CD14-positive monocyte (primary cell): Measurements from ENCODE around the gene MIDN. TPM values are rescaled to one million over a fixed set of nuclear protein-coding genes. Genes with fewer than 3 reads are reported as not detected.

Experiments
- DNase-seq, 3 donors: peaks; one replicate each; pipeline ENCODE4 v3.0.0-alpha.2; 2011 to 2022
- H2AFZ ChIP-seq: 2 replicates; pipeline ENCODE4 v1.6.0; 2012; ENCODE audit warnings: mild to moderate bottlenecking, low read depth, low read length, inconsistent platforms; ENCODE audit not compliant: insufficient read depth, poor library complexity, severe bottlenecking
- H3K27ac ChIP-seq, 2 donors: 1 replicate in 1 of 2; 2 replicates in 1 of 2; pipeline ENCODE4 v1.5.1; 2012 to 2013; ENCODE audit warnings: low read length in 2 of 2, control low read depth in 1 of 2, inconsistent platforms in 1 of 2, low read depth in 1 of 2, mild to moderate bottlenecking in 1 of 2
- H3K27me3 ChIP-seq, 2 donors: one replicate each; pipeline versions ENCODE4 v1.6.0 to v1.6.1; 2011 to 2013; ENCODE audit warnings: low read length in 2 of 2; ENCODE audit not compliant: control insufficient read depth in 2 of 2, insufficient read depth in 2 of 2
- H3K36me3 ChIP-seq, 2 donors: replicated peaks in 1 of 2; 1 replicate in 1 of 2; 2 replicates in 1 of 2; pipeline versions ENCODE4 v1.5.1 to v1.6.1; 2012 to 2013; ENCODE audit warnings: low read length in 2 of 2, control low read depth in 1 of 2, inconsistent platforms in 1 of 2, mild to moderate bottlenecking in 1 of 2; ENCODE audit not compliant: insufficient read depth in 2 of 2, control insufficient read depth in 1 of 2
- H3K4me1 ChIP-seq, 2 donors: 1 replicate in 1 of 2; 2 replicates in 1 of 2; pipeline versions ENCODE4 v1.5.1 to v1.6.1; 2012 to 2013; ENCODE audit warnings: low read length in 2 of 2, control low read depth in 1 of 2, inconsistent platforms in 1 of 2, mild to moderate bottlenecking in 1 of 2, moderate library complexity in 1 of 2; ENCODE audit not compliant: insufficient read depth in 2 of 2, control insufficient read depth in 1 of 2
- H3K4me2 ChIP-seq: replicated peaks from 2 replicates; pipeline ENCODE3; 2012; ENCODE audit warnings: low read length, moderate library complexity, mild to moderate bottlenecking; ENCODE audit not compliant: poor library complexity, severe bottlenecking; ENCODE audit errors: extremely low read depth
- H3K4me3 ChIP-seq, 3 experiments: fragments of 200-600 bp in 1 of 3; sonication (generic) in 1 of 3; replicated peaks in 1 of 3; 1 replicate in 2 of 3; 2 replicates in 1 of 3; pipeline ENCODE4 v1.5.1; 2011 to 2013; ENCODE audit warnings: low read length in 3 of 3, mild to moderate bottlenecking in 3 of 3, control low read depth in 2 of 3, low read depth in 2 of 3, inconsistent platforms in 1 of 3, moderate library complexity in 1 of 3
- H3K79me2 ChIP-seq: 2 replicates; pipeline ENCODE4 v1.6.0; 2012; ENCODE audit warnings: mild to moderate bottlenecking, control low read depth, inconsistent platforms, low read length, moderate library complexity; ENCODE audit not compliant: insufficient read depth
- H3K9ac ChIP-seq: 2 replicates; pipeline ENCODE4 v1.6.0; 2017; ENCODE audit warnings: low read length, mild to moderate bottlenecking; ENCODE audit not compliant: insufficient read depth, poor library complexity, severe bottlenecking
- H3K9me3 ChIP-seq, 2 donors: replicated peaks in 1 of 2; 1 replicate in 1 of 2; 2 replicates in 1 of 2; pipeline versions ENCODE4 v1.5.1 to v1.6.1; 2012 to 2013; ENCODE audit warnings: low read length in 2 of 2, control low read depth in 1 of 2; ENCODE audit not compliant: control insufficient read depth in 1 of 2, insufficient read depth in 1 of 2
- H4K20me1 ChIP-seq: 2 replicates; pipeline ENCODE4 v1.6.0; 2012; ENCODE audit warnings: mild to moderate bottlenecking, low read length, control low read depth, moderate library complexity; ENCODE audit not compliant: insufficient read depth
- H3K27ac Mint-ChIP-seq, 7 donors: one replicate each; pipeline ENCODE4 v1.8.0; 2020; ENCODE audit warnings: mild to moderate bottlenecking in 7 of 7, mixed read lengths in 7 of 7, moderate library complexity in 6 of 7, inconsistent platforms in 2 of 7
- H3K27me3 Mint-ChIP-seq, 3 donors: one replicate each; pipeline ENCODE4 v1.8.0; 2021 to 2022; ENCODE audit warnings: low read depth in 3 of 3, mild to moderate bottlenecking in 3 of 3, mixed read lengths in 3 of 3, moderate library complexity in 3 of 3, inconsistent platforms in 1 of 3
- H3K36me3 Mint-ChIP-seq, 2 donors: one replicate each; pipeline ENCODE4 v1.8.0; 2020; ENCODE audit warnings: mixed read lengths in 2 of 2, inconsistent platforms in 1 of 2, mild to moderate bottlenecking in 1 of 2
- H3K4me1 Mint-ChIP-seq: one replicate; pipeline ENCODE4 v1.8.0; 2020; ENCODE audit warnings: mild to moderate bottlenecking, mixed read lengths
- H3K4me3 Mint-ChIP-seq, 2 donors: one replicate each; pipeline ENCODE4 v1.8.0; 2020; ENCODE audit warnings: mild to moderate bottlenecking in 2 of 2, mixed read lengths in 2 of 2, moderate library complexity in 1 of 2
- H3K9me3 Mint-ChIP-seq, 7 donors: one replicate each; pipeline ENCODE4 v1.8.0; 2020 to 2022; ENCODE audit warnings: mixed read lengths in 7 of 7, mild to moderate bottlenecking in 6 of 7, moderate library complexity in 6 of 7, inconsistent platforms in 2 of 7
- CTCF ChIP-seq: fragments of 200-600 bp; IDR thresholded peaks from one replicate; pipeline ENCODE4 v1.8.0; 2022; ENCODE audit warnings: antibody characterized with exemption, mild to moderate bottlenecking
- WGBS: methylation state at CpG from one replicate; pipeline ENCODE4 v1.1.5; 2013; ENCODE audit warnings: missing lambda C conversion rate; ENCODE audit not compliant: insufficient coverage; 5-methylcytosine and 5-hydroxymethylcytosine counted together
- intact Hi-C, 2 donors: fragments of 100-400 bp; cut with micrococcal nuclease; formaldehyde crosslinking; loops; one replicate each; pipeline versions ENCODE4 v1.15.0 to v1.15.1; 2023
- polyA plus RNA-seq, 3 donors: library from polyadenylated mRNA; depleted of rRNA in 1 of 3; unstranded in 2 of 3; stranded (reverse) in 1 of 3; fragments of 300-500 nt in 2 of 3; fragments of >200 nt in 1 of 3; fragmentation: Illumina TruSeq in 2 of 3; gene quantifications; 1 replicate in 2 of 3; 2 replicates in 1 of 3; pipeline ENCODE4 v1.2.3, GENCODE V29; 2012 to 2021

The MIDN gene
- polyA plus RNA-seq, 3 donors, result 5.6 to 301 (median 11.0) TPM

DNA sequence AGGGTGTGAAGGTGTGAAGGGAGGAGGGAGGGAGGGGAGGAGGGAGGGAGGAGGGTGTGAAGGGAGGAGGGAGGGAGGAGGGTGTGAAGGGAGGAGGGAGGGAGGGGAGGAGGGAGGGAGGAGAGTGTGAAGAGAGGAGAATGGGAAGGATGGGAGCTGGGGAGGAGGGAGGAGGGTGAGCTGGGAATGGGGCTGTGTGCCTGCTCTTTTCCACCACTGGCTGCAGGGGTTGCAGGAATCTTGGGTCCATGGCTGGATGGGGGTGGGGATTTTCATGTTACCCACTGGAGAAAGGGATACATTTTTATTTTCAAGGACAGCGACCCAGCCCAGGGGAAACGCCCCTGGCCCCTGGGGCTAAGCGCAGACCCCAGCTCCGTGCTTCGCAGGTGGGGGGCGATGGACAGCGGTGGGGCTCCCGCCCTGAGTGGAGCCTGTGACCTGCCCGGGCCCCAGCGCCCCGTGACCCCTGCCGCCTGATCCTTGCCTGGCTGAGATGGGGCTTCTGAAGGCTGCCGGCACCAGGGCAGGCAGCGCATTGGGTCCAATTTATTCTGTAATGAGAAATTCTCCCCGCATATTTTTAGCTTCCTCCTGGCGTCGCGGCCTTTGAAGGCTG lies 34.3 kb downstream of the MIDN start:
- H3K4me3 ChIP-seq, result no peak overlapping the region
- no peaks in the 10 kb centered on the region for H3K79me2 ChIP-seq
- H3K9me3 ChIP-seq, result peaks cover 0 to 10% of the 10 kb centered on the region in 2 donors
- no peak overlapping the region for H3K27ac Mint-ChIP-seq
- no peaks in the 10 kb centered on the region for H3K4me1 ChIP-seq
- H3K27ac ChIP-seq, result no peak overlapping the region
- H2AFZ ChIP-seq, result no peak overlapping the region
- 81% methylated on average over 18 of the region's 18 CpGs for WGBS
- intact Hi-C loops, result no loop called here
- no peak for DNase-seq
- H3K27me3 ChIP-seq, result peaks cover 11 to 39% of the 10 kb centered on the region in 2 donors
- no peak overlapping the region for H3K9ac ChIP-seq
- no peak for TF ChIP-seq CTCF
- peaks cover 0 to 12% (median 5%) of the 10 kb centered on the region in 7 donors for H3K9me3 Mint-ChIP-seq
- peaks cover 32 to 45% (median 34%) of the 10 kb centered on the region in 3 donors for H3K27me3 Mint-ChIP-seq
- no peak overlapping the region for H3K4me3 Mint-ChIP-seq
- H3K4me2 ChIP-seq, result no peak overlapping the region
- H3K36me3 ChIP-seq, result peaks cover 10 to 15% of the 10 kb centered on the region in 2 donors
- peaks cover 14% of the 10 kb centered on the region for H4K20me1 ChIP-seq
- H3K4me1 Mint-ChIP-seq, result peaks cover 9% of the 10 kb centered on the region
- H3K36me3 Mint-ChIP-seq, result peaks cover 24 to 25% of the 10 kb centered on the region in 2 donors

- H3K79me2 ChIP-seq, result no peaks in the 10 kb centered on the region
- Mint-ChIP-seq H3K9me3 (peaks cover 0 to 15% (median 5%) of the 10 kb centered on the region in 7 donors), H3K36me3 (peaks cover 20 to 21% of the 10 kb centered on the region in 2 donors), H3K4me1 (peaks cover 9% of the 10 kb centered on the region), H3K4me3 (no peak overlapping the region), H3K27ac (no peak overlapping the region), H3K27me3 (peaks cover 36 to 52% (median 40%) of the 10 kb centered on the region in 3 donors)
- whole genome bisulfite sequencing, result 75% methylated on average over 20 of the region's 29 CpGs
- H3K4me3 ChIP-seq, result no peak overlapping the region
- no peak for TF ChIP-seq CTCF
- H3K9me3 ChIP-seq, result peaks cover 0 to 10% of the 10 kb centered on the region in 2 donors
- H3K4me2 ChIP-seq, result no peak overlapping the region
- no peak overlapping the region for H2AFZ ChIP-seq
- DNase-seq, result no peak
- peaks cover 14 to 46% of the 10 kb centered on the region in 2 donors for H3K27me3 ChIP-seq
- H3K4me1 ChIP-seq, result no peaks in the 10 kb centered on the region
- H4K20me1 ChIP-seq, result peaks cover 14% of the 10 kb centered on the region
- no peak overlapping the region for H3K27ac ChIP-seq
- peaks cover 10 to 12% of the 10 kb centered on the region in 2 donors for H3K36me3 ChIP-seq
- intact Hi-C loops, result no loop called here
- no peak overlapping the region for H3K9ac ChIP-seq
These were observed 35.0 kb downstream of the MIDN start for GRCh38 chr19:1283207-1283916.
